Measurements from ENCODE around the gene ANAPC4. TPM values are rescaled to one million over a fixed set of nuclear protein-coding genes. Genes with fewer than 3 reads are reported as not detected.
"Not testable (repeated sequence)": the region's sequence is repeated elsewhere in the genome, so short reads cannot be mapped to it uniquely, and the experiment has no call there.

ANAPC4 gene
- total RNA-seq, 1 donor from 2014 or later = 36.0 TPM

GRCh38 chr4:25358515-25359275 is 18.4 kb upstream of the ANAPC4 start:
- no peaks in the 10 kb centered on the region for H3K9me3 Mint-ChIP-seq
- no peak for DNase-seq (ENCODE audit: low spot score)
- H3K27ac Mint-ChIP-seq = no peak overlapping the region
- H3K4me1 Mint-ChIP-seq (ENCODE audit: low read depth) = no peaks in the 10 kb centered on the region
- peaks cover 7% of the 10 kb centered on the region for H3K36me3 Mint-ChIP-seq (ENCODE audit: low read depth)
- intact Hi-C loops (cut with micrococcal nuclease) = no loop called here
- no peaks in the 10 kb centered on the region for H3K27me3 Mint-ChIP-seq (ENCODE audit: insufficient read depth)
- no peak overlapping the region for H3K4me3 Mint-ChIP-seq

- DNase-seq (ENCODE audit: low spot score) = no peak
- Mint-ChIP-seq H3K27ac (no peak overlapping the region), H3K4me3 (no peak overlapping the region), H3K27me3 (ENCODE audit: insufficient read depth) (no peaks in the 10 kb centered on the region), H3K9me3 (no peaks in the 10 kb centered on the region), H3K4me1 (ENCODE audit: low read depth) (no peaks in the 10 kb centered on the region), H3K36me3 (ENCODE audit: low read depth) (peaks cover 12% of the 10 kb centered on the region)
- intact Hi-C loops (cut with micrococcal nuclease) = no loop called here
Observed at GRCh38 chr4:25361253-25361652, 15.8 kb upstream of the ANAPC4 start.

GRCh38 chr4:25367004-25367621 is 9.9 kb upstream of the ANAPC4 start:
- Mint-ChIP-seq H3K27me3 (ENCODE audit: insufficient read depth) (no peaks in the 10 kb centered on the region), H3K36me3 (ENCODE audit: low read depth) (peaks cover 11% of the 10 kb centered on the region), H3K9me3 (no peaks in the 10 kb centered on the region), H3K4me1 (ENCODE audit: low read depth) (no peaks in the 10 kb centered on the region), H3K4me3 (no peak overlapping the region), H3K27ac (no peak overlapping the region)
- intact Hi-C loops (cut with micrococcal nuclease) = loop anchor here (1.0 to 2.0 kb wide), 4 partner anchors 54 to 206 kb away; partner anchors contain the start of gene ZCCHC4
- DNase-seq (ENCODE audit: low spot score) = no peak

GRCh38 chr4:25367877-25368276 is 9.2 kb upstream of the ANAPC4 start:
- Mint-ChIP-seq H3K9me3 (no peaks in the 10 kb centered on the region), H3K4me1 (ENCODE audit: low read depth) (no peaks in the 10 kb centered on the region), H3K27me3 (ENCODE audit: insufficient read depth) (no peaks in the 10 kb centered on the region), H3K36me3 (ENCODE audit: low read depth) (peaks cover 15% of the 10 kb centered on the region), H3K27ac (no peak overlapping the region), H3K4me3 (no peak overlapping the region)
- intact Hi-C loops (cut with micrococcal nuclease) = loop anchor here (1.0 to 2.0 kb wide), 4 partner anchors 55 to 207 kb away; partner anchors contain the start of gene ZCCHC4
- DNase-seq (ENCODE audit: low spot score) = no peak

- Mint-ChIP-seq H3K4me3 (no peak overlapping the region), H3K9me3 (no peaks in the 10 kb centered on the region), H3K27ac (no peak overlapping the region), H3K4me1 (ENCODE audit: low read depth) (no peaks in the 10 kb centered on the region), H3K27me3 (ENCODE audit: insufficient read depth) (no peaks in the 10 kb centered on the region), H3K36me3 (ENCODE audit: low read depth) (peaks cover 15% of the 10 kb centered on the region)
- intact Hi-C loops (cut with micrococcal nuclease) = no loop called here
- DNase-seq (ENCODE audit: low spot score) = no peak
Observed at GRCh38 chr4:25368315-25368714, 8.7 kb upstream of the ANAPC4 start.

- Mint-ChIP-seq H3K9me3 (no peaks in the 10 kb centered on the region), H3K36me3 (ENCODE audit: low read depth) (peaks cover 9% of the 10 kb centered on the region), H3K4me3 (no peak overlapping the region), H3K4me1 (ENCODE audit: low read depth) (no peaks in the 10 kb centered on the region), H3K27ac (no peak overlapping the region), H3K27me3 (ENCODE audit: insufficient read depth) (no peaks in the 10 kb centered on the region)
- intact Hi-C loops (cut with micrococcal nuclease) = no loop called here
- no peak for DNase-seq (ENCODE audit: low spot score)
Observed at GRCh38 chr4:25370242-25370641, 6.8 kb upstream of the ANAPC4 start.

GRCh38 chr4:25372549-25372948 is 4.5 kb upstream of the ANAPC4 start:
- H3K36me3 Mint-ChIP-seq (ENCODE audit: low read depth); DNase-seq (ENCODE audit: low spot score); H3K4me1 Mint-ChIP-seq (ENCODE audit: low read depth); H3K4me3 Mint-ChIP-seq; H3K27ac Mint-ChIP-seq; intact Hi-C loops (cut with micrococcal nuclease); H3K9me3 Mint-ChIP-seq; H3K27me3 Mint-ChIP-seq (ENCODE audit: insufficient read depth): not testable (repeated sequence)

GRCh38 chr4:25377572-25378436 is 741 bp downstream of the ANAPC4 start:
- no peak for DNase-seq (ENCODE audit: low spot score)
- H3K27ac Mint-ChIP-seq = peak overlapping the region; percentile 91
- H3K27me3 Mint-ChIP-seq (ENCODE audit: insufficient read depth) = no peaks in the 10 kb centered on the region
- no peaks in the 10 kb centered on the region for H3K4me1 Mint-ChIP-seq (ENCODE audit: low read depth)
- H3K4me3 Mint-ChIP-seq = no peak overlapping the region
- H3K9me3 Mint-ChIP-seq = no peaks in the 10 kb centered on the region
- intact Hi-C loops (cut with micrococcal nuclease) = loop anchor here (1.0 to 5.0 kb wide), 7 partner anchors 46 to 1483 kb away; partner anchors contain the start of genes SEPSECS, SMIM20, STIM2 and ZCCHC4
- H3K36me3 Mint-ChIP-seq (ENCODE audit: low read depth) = peaks cover 18% of the 10 kb centered on the region

- no peaks in the 10 kb centered on the region for H3K27me3 Mint-ChIP-seq (ENCODE audit: insufficient read depth)
- no peaks in the 10 kb centered on the region for H3K9me3 Mint-ChIP-seq
- no peak overlapping the region for H3K27ac Mint-ChIP-seq
- peaks cover 22% of the 10 kb centered on the region for H3K36me3 Mint-ChIP-seq (ENCODE audit: low read depth)
- no peaks in the 10 kb centered on the region for H3K4me1 Mint-ChIP-seq (ENCODE audit: low read depth)
- intact Hi-C loops (cut with micrococcal nuclease) = loop anchor here (5.0 kb wide), 1 partner anchor 46 kb away; no protein-coding TSS in a partner anchor
- no peak for DNase-seq (ENCODE audit: low spot score)
- no peak overlapping the region for H3K4me3 Mint-ChIP-seq
Observed at GRCh38 chr4:25378437-25378743, 1.3 kb downstream of the ANAPC4 start.

GRCh38 chr4:25379591-25379990 is 2.5 kb downstream of the ANAPC4 start:
- no peaks in the 10 kb centered on the region for H3K9me3 Mint-ChIP-seq
- no peaks in the 10 kb centered on the region for H3K4me1 Mint-ChIP-seq (ENCODE audit: low read depth)
- DNase-seq (ENCODE audit: low spot score) = no peak
- no peaks in the 10 kb centered on the region for H3K27me3 Mint-ChIP-seq (ENCODE audit: insufficient read depth)
- peaks cover 29% of the 10 kb centered on the region for H3K36me3 Mint-ChIP-seq (ENCODE audit: low read depth)
- no peak overlapping the region for H3K27ac Mint-ChIP-seq
- intact Hi-C loops (cut with micrococcal nuclease) = loop anchor here (5.0 kb wide), 1 partner anchor 47 kb away; no protein-coding TSS in a partner anchor
- H3K4me3 Mint-ChIP-seq = no peak overlapping the region

- Mint-ChIP-seq H3K4me1 (ENCODE audit: low read depth) (no peaks in the 10 kb centered on the region), H3K9me3 (no peaks in the 10 kb centered on the region), H3K4me3 (no peak overlapping the region), H3K27me3 (ENCODE audit: insufficient read depth) (no peaks in the 10 kb centered on the region), H3K27ac (no peak overlapping the region), H3K36me3 (ENCODE audit: low read depth) (peaks cover 40% of the 10 kb centered on the region)
- DNase-seq (ENCODE audit: low spot score) = no peak
- intact Hi-C loops (cut with micrococcal nuclease) = no loop called here
Observed at GRCh38 chr4:25383647-25384046, 6.6 kb downstream of the ANAPC4 start.

GRCh38 chr4:25386926-25387325 is 9.9 kb downstream of the ANAPC4 start:
- Mint-ChIP-seq H3K4me3 (no peak overlapping the region), H3K4me1 (ENCODE audit: low read depth) (no peaks in the 10 kb centered on the region), H3K9me3 (no peaks in the 10 kb centered on the region), H3K27me3 (ENCODE audit: insufficient read depth) (no peaks in the 10 kb centered on the region), H3K36me3 (ENCODE audit: low read depth) (peaks cover 47% of the 10 kb centered on the region), H3K27ac (no peak overlapping the region)
- DNase-seq (ENCODE audit: low spot score) = no peak
- intact Hi-C loops (cut with micrococcal nuclease) = no loop called here

- intact Hi-C loops (cut with micrococcal nuclease) = no loop called here
- peaks cover 5% of the 10 kb centered on the region for H3K9me3 Mint-ChIP-seq
- H3K27me3 Mint-ChIP-seq (ENCODE audit: insufficient read depth) = no peaks in the 10 kb centered on the region
- no peaks in the 10 kb centered on the region for H3K4me1 Mint-ChIP-seq (ENCODE audit: low read depth)
- DNase-seq (ENCODE audit: low spot score) = no peak
- no peak overlapping the region for H3K27ac Mint-ChIP-seq
- H3K36me3 Mint-ChIP-seq (ENCODE audit: low read depth) = peaks cover 64% of the 10 kb centered on the region
- no peak overlapping the region for H3K4me3 Mint-ChIP-seq
Observed at GRCh38 chr4:25397305-25397704, 20.2 kb downstream of the ANAPC4 start.
